ENCODE measurements around the gene BAHCC1.

The BAHCC1 gene

DNA sequence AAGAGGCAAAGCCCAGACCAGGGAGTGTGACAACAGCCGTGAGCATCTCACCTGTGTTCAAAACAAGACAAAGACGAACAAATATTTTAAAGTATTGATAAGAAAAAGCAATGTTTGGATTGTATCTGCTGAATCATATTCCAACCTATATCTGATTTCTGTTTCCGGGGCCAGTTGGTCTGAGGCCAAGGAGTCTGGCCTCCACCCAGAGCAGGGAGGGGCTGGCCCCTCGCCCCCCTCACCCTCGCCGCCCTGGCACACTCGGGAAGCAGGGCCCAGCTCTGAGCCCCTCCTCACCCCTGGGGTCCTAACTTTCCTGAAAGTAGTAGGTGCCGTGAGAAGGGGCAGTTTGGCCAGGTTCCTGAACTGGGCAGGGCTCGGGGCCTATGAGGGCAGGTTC, 69.3 kb downstream of the BAHCC1 start:
- no peak for DNase-seq

DNA sequence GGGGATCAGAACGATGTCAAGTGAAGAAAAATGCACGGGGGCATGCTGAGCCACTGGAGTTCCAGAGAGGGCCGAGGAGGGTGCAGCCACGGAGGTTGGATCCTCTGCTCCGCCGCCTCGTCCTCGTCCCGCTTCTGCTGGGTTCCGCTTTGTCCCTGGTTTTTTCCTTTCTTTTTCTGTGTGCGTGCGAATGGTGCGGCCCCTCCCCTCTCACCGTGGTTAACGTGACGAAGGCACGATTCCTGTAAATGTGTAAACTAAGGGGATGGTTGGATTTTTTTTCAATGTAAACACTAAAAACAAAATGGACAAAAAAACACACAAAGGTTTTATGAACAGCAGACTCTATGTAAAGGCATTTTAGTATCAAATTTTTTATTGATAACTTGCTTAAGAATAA, 70.7 kb downstream of the BAHCC1 start:
- DNase-seq: no peak

DNA sequence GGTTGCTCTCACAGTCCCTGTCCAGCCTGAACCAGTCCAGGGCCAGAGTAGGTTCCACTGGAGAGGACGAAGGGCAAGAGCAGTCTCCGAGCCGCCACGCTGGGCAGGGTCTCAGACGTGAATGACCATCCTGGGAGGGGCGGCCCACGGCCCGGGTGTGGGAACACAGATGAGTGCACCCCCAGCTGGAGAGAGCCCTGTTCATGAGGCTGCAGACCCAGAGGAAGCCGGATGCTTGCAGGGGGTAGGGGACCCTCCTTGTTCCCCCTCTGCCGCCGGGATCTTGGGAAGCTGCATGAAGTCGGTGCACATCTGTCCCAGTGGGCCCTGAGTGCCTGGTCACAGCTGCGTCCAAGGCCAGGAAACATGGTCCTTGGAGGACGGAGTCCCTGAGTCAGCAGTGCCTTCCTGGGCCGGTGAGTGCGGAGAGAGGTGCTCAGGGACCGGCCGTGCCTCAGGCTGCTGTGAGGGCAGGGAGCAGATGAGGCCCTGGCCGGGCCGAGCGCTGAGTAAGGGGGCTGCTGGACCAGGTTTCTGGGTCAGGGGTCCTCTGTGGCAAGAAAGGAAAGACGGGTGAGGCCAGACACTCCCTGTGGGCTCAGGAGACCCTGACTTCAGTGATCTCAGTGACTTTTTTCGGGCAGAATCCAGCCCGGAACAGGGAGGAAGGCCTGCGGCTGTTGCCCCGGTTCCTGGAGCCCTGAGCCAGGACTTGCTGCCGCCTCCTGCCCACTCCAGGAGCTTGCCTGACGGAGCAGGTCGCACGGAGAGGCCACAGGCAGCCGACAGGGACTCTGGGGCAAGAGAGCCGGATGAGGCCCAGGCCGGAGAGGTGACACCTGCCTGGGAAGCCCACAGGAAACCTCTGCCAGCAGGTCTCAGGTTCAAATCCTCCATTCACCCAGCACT, 71.6 kb downstream of the BAHCC1 start:
- no peak for DNase-seq

DNA sequence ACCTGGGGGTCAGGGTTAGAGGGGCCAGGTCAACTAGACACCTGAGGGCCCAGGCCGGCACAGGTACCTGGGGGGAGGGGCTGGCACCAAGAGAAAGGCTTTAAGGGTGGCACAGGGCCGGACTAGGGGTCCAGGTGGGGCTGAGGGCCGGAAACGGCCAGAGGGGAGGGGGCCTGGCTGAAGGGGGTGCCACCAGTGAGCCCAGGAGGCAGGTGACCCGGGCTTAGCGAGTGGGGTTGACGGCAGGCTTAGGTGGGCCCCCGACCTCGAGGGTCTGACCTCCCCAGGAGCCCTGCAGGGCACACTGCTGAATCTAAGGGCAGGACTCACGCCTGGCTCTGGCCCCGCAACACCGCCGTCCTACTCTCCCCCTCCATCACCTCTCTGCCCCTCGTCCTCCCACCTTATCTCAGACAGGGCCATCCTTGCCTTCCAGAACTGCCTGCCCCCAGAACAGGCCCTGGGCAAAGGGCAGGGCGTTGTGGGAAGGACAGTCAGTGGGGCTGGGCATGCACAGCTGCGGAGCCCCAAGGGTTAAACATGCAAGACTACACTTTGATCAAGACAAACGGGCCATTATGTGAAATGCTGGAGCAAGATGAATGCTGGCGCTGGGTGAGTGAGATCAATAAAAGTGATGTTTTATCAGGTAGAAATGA, 73.0 kb downstream of the BAHCC1 start:
- DNase-seq: no peak

DNA sequence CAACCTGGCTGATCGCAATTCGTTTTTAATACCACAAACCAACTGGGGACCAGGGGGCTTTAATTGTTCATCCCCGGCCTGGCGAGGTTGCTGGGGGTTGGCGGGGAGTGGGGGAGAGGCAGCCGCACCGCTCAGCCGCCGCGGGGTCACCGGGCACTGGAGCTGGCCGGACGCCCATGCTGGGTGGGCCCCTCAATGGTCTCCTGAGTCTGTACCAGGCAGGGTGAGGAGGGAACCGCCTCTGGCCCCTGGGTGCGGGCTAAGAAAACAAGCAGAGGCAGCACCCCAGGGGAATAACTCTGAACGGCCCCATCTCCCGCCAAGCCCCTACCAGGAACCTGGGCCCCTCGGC, 73.5 kb downstream of the BAHCC1 start:
- DNase-seq: no peak

DNA sequence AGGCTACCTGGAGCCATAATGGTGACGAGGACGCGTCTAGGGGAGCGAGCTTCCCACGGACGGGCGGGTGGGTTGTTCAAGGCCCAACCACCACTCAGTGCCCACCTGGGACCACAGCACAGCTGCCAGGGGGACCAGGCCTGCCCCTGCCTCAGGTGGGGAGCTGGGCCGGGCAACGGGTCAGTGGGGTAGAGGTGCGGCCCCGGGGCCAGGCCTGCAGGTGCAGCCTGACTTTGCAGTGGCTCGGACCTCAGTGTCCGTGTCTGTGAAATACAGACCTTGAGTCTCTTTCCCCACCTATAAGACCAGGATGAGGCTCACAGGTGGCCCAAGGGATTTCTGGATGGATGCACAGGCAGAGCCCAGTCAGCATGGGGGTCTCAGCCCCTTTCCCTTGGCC, 74.0 kb downstream of the BAHCC1 start:
- DNase-seq: no peak

DNA sequence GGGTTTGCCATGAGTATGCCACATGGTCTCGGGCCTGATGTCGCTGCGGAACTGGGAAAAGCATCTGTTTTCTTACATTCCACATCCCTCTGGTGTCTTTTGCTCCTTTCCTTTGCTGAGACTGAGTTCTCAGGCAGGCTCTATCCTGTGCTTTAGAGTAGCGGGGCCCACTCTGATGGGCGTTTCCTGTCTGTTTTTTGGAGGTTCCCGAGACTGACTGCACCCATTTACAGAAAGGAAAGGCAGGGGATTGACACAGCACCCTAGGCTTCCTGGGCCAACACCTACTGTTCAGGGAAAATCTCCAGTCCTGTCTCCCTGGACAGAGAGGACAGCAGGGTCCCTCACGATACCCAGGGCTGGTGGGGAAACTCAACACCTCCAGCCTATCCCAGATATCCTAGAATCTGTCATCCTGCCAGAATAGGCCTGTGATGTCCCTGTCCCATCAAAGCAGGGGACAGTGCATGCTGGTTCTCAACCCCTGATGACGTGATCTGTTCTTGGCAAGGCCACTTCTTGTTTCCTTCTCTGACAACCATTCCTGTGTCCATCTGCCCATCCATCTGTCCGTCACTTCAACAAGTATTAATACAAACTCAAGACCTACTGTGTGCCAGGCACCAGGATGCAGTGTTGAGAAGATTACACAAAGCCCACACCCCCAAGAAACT, 75.2 kb downstream of the BAHCC1 start:
- DNase-seq: no peak

DNA sequence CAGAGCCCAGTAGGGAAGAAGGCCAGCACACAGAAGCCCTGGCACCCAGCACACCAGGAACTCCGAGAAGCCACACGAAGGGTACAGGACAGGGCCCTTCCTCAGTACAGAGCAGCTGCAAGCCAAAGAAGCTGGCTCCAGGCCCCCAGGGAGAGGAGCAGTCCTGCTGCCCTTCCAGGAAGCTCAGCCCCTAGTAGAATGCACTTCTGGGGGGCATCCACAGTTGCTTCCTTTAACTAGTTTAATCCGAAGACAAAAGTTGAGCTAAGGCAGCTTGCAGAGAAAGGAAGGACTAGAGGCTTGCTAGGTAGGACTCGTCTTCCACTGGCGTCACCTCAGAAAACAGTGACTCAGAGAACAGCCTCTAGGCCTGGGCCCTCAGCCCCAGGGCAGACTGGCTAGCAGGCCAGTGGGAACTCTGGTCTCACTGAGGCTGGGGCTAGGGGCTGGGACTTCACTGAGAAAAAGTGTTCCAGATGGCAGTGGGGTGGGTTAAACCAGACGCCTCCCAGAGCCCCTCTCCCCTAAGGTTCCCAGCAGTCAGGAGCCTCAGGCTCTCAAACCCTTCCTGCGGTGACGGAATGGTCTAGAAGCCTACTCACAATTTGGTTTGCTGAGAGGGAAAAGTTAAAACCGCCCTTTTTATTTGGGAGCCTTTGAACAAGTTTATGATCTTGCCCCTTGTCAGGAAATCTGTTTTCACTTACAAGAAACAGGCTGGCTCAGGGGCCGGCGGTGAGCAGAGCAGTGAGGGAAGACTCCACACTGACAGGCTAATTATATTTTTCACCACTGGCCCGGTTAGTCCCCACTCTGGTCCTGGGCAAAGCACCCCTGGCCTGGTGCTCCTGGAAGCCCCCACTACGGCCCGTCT, 75.9 kb downstream of the BAHCC1 start:
- DNase-seq: peak; percentile 54

DNA sequence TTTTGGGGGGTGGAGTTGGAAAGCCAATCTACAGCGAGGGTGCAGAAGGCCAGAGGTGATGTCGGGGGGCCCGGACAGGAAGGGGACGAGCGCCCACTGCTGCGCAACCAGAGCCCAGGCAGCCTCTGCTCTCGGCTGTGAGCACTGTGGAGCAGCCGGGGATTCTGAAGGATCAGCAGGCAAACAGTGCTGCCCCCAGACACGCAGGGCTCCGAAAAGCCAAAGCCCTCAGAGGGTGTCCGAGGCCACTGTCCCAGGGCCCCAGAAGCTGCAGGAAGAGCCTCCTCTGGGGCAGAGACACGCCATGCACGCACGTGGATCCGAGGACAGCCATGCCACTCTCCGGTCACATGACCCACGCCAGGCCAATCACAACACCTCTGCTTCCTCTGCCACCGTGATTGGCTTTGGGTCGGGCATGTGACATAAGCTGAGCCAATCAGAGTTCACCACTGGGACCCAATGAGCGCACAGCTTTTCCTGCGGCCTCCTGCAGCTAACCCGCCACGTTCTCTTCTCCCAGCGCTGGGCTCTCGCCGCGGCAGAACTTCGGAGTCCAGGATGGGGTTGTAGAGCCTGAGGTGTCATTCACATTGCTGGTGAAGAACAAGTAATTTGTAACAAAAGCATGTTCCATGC, 76.7 kb downstream of the BAHCC1 start:
- DNase-seq: peak; percentile 95

DNA sequence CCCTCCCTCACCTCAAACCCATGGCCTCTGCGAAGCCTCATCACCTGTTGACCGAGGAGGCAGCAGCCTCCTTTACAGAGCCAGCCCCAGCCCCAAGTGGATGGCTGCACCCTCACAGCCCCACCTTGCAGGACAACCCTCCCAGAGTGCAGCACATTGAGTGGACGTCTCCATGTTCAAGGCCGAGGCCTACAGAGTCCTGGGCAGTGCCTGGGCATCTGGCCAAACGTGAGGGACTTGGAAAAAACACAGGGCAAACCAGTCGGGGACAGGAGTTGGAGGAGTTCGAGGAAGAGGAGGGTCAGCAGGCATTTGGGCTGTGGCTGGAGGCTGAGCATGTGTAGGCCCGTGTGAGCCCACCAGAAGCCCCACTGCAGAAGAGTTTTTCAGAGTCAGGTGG, 77.8 kb downstream of the BAHCC1 start:
- no peak for DNase-seq

DNA sequence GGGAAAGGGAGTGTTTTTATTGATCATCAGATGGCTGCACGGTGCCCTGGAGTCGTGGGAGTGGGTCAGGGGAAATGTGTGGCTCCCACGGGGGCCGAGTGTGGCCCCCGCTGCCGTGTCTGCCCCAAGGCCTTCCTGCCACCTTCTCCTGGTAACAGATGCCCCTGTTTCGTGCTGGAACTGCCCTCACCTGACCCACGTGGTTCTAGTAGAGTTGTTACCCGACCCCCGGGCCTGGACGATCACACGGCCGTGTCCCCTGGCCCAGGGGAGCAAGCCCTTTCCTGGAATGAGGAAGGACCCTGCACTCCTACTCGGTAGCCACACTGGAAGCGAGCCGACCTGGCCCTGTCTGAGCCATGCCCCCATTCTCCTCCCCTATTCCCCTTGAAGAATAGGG, 79.7 kb downstream of the BAHCC1 start:
- no peak for DNase-seq

DNA sequence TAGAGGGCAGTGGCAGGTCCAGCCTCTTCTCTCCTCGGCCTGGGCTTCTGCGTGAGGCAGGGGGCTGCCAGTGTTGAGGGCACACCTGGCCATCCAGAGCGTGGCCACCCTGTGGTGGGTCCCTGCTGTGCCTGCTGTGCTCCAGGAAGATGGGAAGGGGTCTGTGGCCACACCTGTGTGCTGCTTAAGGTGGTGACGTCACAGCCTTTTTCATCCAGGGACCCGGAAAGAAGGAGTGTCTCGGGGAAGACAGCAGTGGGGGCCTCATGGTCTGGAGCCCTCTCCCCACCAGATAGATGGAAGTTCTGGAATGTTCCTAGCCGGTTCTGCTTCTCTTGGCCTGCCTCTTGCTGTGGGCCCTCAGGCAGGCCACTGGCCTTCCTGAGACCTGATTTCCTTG, 80.8 kb downstream of the BAHCC1 start:
- DNase-seq: no peak

DNA sequence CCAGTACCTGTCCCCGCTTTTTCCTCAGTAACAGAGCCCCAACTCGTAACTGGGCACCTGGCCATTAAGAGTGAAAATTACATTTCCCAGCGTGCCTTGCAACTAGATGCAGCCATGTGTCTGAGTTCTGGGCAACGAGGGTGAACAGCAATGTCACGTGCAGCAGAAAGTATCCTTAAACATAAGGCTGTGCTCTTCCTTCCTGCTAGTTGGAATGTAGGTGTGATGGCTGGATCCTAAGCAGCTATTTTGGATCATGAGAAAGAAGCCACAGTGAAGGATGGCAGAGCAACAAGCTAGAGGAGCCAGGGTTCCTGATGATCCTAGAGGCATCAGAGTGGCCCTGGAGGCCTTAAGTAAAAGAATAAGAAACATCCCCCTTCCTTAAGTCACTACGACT, 81.4 kb downstream of the BAHCC1 start:
- no peak for DNase-seq

DNA sequence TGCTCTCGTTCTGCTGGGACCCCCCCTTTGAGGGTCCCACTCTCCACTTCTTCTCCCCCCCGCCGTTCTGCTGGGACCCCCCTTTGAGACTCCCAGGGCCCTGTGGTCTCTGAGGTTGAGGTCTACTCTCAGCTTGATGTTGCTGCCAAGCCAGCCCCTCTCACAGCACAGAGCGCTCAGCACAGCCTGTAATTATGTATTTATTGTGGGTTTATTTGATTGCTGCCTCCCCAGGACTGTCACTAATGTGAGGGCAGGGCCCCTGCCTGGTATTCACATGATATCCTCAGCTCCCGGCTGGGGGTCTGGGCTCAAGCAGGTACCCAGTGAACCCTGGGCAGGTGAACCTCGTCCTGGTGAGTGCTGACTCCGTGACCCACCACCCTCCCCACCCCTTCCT, 81.9 kb downstream of the BAHCC1 start:
- DNase-seq: no peak

DNA sequence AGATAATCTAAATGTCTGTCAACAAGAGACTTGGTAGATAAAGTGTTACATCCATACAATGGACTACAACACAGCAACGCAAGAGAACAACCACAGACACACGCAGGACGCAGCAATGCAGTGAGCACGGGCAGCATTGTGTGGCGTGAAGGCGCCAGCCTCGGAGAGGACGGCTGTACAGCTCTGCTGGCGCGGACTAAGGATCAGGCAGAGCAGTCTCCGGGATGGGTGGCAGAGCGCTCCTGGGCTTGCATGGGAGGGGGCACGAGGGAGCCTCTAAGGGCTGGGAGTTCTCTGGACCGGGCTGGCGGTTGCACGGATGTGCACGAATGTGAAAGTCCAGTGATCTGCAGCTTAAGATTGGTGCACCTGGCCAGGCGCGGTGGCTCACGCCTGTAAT, 82.9 kb downstream of the BAHCC1 start:
- DNase-seq: no peak

DNA sequence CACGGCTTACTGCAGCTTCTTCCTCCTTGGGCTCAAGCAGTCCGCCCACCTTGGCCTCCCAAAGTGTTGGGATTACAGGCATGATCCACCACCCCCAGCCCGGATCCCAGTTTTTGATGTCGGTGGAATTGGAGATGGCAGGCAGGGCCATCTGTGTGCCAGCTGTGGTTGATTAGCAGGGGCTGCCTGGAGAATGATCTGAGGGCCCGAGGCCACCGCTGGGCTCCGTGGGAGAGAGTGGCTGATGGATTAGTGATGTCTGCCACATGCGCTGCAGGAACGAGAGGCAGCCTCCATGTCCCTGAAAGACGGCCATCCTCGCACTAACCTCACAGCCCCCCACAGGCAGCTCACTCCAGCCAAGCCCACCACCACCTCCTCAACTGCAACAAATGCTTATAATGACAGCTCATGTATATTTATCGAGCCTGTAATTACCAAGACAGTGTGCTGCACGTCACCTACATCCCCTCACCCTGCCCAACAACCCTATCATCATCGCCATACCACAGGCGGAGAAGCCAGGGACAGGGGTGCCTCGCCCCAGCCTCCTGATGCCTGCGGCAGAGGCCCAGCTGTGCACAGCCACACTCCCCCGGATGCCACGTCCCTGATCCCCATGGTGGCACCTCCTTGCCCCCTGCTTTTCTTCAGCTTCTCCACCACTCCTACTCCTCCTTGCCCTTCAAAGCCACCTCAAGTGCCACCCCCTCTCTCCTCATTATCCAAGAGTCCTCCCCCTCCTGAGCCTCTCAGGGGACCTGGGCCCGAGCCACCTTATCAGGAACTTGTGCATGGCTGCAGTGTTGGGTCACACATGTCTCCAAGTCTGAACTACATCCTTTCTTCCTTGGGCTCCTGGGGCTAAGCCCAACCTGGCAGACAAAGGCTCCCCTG, 84.2 kb downstream of the BAHCC1 start:
- DNase-seq: peak; percentile 40

DNA sequence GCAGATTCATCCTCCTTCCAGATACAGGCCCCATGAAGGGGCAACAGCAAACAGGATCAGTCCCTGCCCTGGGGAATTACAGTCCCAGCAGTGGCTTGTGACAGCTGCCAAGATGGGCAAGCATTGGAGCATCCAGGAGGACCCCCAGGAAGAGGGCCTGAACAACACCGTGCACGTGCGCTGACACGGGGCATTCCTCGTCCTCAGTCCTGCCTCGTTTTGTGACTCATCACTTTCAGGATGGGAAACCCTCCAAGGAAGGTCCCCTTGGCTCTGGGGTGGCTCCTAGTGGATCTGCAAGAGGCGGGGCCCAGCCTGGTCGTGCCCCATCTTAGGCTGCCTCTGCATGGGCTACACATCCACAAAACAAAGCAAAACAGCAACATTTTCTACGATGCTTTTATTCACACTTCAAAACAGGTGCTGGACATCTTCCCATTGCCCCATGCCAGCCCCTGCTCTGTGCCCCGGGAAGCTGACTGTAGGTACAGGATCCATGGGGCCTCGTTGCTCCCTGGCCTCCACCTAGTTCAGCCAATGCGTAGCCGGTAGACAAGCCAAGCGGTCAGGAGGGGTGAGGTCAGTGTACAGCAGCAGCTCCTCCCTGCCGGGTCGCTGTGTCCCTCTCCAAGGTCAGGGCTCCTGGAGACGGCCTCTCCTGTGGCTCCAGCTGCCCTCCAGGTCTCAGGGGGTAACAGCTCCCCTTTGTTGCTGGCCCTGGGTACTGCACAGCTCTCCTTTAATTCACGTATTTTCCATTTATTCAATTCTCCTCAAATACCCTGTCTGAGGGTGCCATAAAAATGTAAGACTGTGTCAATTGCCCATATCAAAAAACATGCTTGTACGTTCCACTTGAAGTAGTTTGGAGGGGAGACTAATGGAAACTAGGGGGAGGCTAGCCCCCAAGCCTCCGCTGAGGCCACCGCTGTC, 85.1 kb downstream of the BAHCC1 start:
- peak; percentile 91 for DNase-seq

DNA sequence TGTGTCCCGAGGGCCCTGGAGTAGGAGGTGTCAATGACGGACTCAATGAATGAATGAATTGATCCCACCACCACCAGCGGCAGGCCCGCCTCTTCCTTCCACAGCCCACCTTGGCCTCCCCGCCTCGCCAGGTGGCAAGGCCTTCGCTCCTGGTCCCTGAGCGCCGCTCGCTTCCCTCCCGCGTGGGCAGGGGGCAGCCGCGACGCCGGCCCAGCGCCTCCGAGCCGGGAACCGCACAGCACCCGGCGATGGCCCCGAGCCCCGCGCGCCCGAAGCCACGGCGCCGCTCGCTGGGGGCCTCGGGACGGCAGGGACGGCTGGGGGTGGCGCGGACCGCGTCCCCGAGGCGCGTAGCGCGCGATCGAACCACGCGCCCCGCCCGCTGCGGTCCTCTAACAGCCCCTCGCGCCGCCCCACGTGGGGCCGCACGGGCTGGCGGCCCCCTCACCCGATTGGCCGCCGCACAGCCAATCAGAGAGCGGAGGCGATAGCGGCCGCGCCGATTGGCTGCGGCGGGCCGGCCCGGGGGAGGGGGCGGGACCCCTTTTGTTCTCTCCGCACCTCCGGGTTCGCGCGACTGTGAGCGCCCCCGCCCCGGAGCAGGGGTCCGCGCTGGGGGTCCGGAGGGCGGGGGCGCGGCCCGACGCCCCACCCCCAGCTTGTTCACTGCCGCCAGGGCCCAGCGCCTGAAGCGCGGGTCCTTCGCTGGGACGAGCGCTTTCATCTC, 86.0 kb downstream of the BAHCC1 start:
- peak; percentile 73 for DNase-seq

DNA sequence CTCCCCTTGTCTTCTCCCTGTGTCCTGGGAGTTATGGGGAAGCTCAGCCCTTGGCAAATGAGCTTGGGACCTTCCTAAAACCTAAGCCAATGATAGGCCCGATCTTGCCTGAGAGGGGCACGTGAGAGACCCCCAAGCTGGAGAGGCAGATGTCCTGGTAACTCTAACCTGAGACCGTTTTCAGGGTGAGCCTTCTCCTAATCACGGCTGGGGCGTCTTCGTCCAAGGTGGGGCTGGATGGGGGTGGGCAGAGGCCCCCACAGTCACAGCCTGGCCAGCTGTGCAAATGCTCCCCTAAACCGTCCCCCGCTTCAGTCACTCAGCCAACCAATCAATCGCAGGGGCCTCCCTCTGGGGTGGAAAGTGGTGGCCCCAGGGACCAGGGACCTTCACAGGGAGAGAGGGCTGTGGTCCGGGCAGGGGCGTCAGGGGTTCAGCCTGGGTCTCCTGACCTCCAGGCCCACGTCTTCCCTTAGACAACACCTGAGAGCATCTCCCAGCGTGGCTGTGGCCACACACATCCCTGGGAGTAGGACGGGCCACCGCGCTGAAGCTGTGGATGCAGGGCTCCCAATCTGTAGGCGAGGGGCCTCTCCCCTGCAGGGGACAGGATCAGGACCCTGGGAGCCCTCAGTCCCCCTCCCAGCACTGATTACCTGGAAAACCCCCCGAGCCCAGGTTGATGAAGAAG, 86.7 kb downstream of the BAHCC1 start:
- DNase-seq: no peak

Data from fibroblast of skin of back (primary cell).